Glutamatergic neuron (in vitro differentiated cells): ENCODE data around the gene CEP128. TPM values are rescaled to one million over a fixed set of nuclear protein-coding genes. Genes with fewer than 3 reads are reported as not detected.

ENCODE experiments used
- DNase-seq: peaks from one replicate; pipeline ENCODE4 v3.0.0; 2022
- H3K27ac Mint-ChIP-seq: one replicate; pipeline ENCODE4 v1.8.0; 2020; ENCODE audit warnings: mild to moderate bottlenecking, mixed read lengths, inconsistent platforms; ENCODE audit not compliant: unreplicated experiment
- H3K27me3 Mint-ChIP-seq: one replicate; pipeline ENCODE4 v1.8.0; 2020; ENCODE audit warnings: mild to moderate bottlenecking, moderate library complexity, mixed read lengths, inconsistent platforms; ENCODE audit not compliant: unreplicated experiment
- H3K36me3 Mint-ChIP-seq: one replicate; pipeline ENCODE4 v1.8.0; 2020; ENCODE audit warnings: mild to moderate bottlenecking, mixed read lengths, inconsistent platforms; ENCODE audit not compliant: unreplicated experiment
- H3K4me1 Mint-ChIP-seq: one replicate; pipeline ENCODE4 v1.8.0; 2020; ENCODE audit warnings: mild to moderate bottlenecking, low read depth, mixed read lengths, inconsistent platforms; ENCODE audit not compliant: unreplicated experiment
- H3K4me3 Mint-ChIP-seq: one replicate; pipeline ENCODE4 v1.8.0; 2020; ENCODE audit warnings: mild to moderate bottlenecking, mixed read lengths, inconsistent platforms; ENCODE audit not compliant: unreplicated experiment
- H3K9me3 Mint-ChIP-seq: one replicate; pipeline ENCODE4 v1.8.0; 2020; ENCODE audit warnings: mild to moderate bottlenecking, moderate library complexity, mixed read lengths, inconsistent platforms; ENCODE audit not compliant: unreplicated experiment
- CTCF ChIP-seq: fragments of 200-600 bp; sonication (generic); IDR thresholded peaks from one replicate; pipeline ENCODE4 v1.5.0; 2021; ENCODE audit not compliant: partially characterized antibody, unreplicated experiment
- total RNA-seq: library from RNA; stranded (reverse); fragmentation: NEBNext Ultra II Directional; extraction: Animal tissue kit (Norgen Biotek cat#: 25700); gene quantifications from one replicate; pipeline ENCODE4 v1.2.1, GENCODE V29; 2021; ENCODE audit not compliant: unreplicated experiment

Gene CEP128
- total RNA-seq, 1 donor from 2014 or later, result 38.5 TPM

GRCh38 chr14:80780500-80780899, 161.0 kb downstream of the CEP128 start:
- no peak for DNase-seq
- TF ChIP-seq CTCF, result no peak
- H3K36me3 Mint-ChIP-seq, result no peaks in the 10 kb centered on the region
- no peaks in the 10 kb centered on the region for H3K4me1 Mint-ChIP-seq
- H3K9me3 Mint-ChIP-seq, result no peaks in the 10 kb centered on the region
- no peak overlapping the region for H3K27ac Mint-ChIP-seq
- H3K4me3 Mint-ChIP-seq, result no peak overlapping the region
- no peaks in the 10 kb centered on the region for H3K27me3 Mint-ChIP-seq

GRCh38 chr14:80776657-80777056, 164.9 kb downstream of the CEP128 start:
- no peaks in the 10 kb centered on the region for H3K9me3 Mint-ChIP-seq
- H3K27ac Mint-ChIP-seq, result no peak overlapping the region
- no peaks in the 10 kb centered on the region for H3K27me3 Mint-ChIP-seq
- TF ChIP-seq CTCF, result no peak
- no peaks in the 10 kb centered on the region for H3K36me3 Mint-ChIP-seq
- DNase-seq, result no peak
- H3K4me3 Mint-ChIP-seq, result no peak overlapping the region
- H3K4me1 Mint-ChIP-seq, result no peaks in the 10 kb centered on the region

- Mint-ChIP-seq H3K4me1 (no peaks in the 10 kb centered on the region), H3K27ac (no peak overlapping the region), H3K27me3 (no peaks in the 10 kb centered on the region), H3K9me3 (no peaks in the 10 kb centered on the region), H3K36me3 (no peaks in the 10 kb centered on the region), H3K4me3 (no peak overlapping the region)
- DNase-seq, result no peak
- no peak for TF ChIP-seq CTCF
Measured at GRCh38 chr14:80776186-80776585, 165.4 kb downstream of the CEP128 start.

GRCh38 chr14:80772504-80772903, 169.0 kb downstream of the CEP128 start:
- H3K36me3 Mint-ChIP-seq, result no peaks in the 10 kb centered on the region
- H3K27ac Mint-ChIP-seq, result no peak overlapping the region
- H3K9me3 Mint-ChIP-seq, result no peaks in the 10 kb centered on the region
- no peaks in the 10 kb centered on the region for H3K27me3 Mint-ChIP-seq
- no peak for DNase-seq
- no peaks in the 10 kb centered on the region for H3K4me1 Mint-ChIP-seq
- no peak overlapping the region for H3K4me3 Mint-ChIP-seq
- TF ChIP-seq CTCF, result no peak

GRCh38 chr14:80771201-80771600, 170.3 kb downstream of the CEP128 start:
- DNase-seq, result no peak
- Mint-ChIP-seq H3K4me3 (no peak overlapping the region), H3K9me3 (no peaks in the 10 kb centered on the region), H3K36me3 (no peaks in the 10 kb centered on the region), H3K4me1 (no peaks in the 10 kb centered on the region), H3K27ac (no peak overlapping the region), H3K27me3 (no peaks in the 10 kb centered on the region)
- no peak for TF ChIP-seq CTCF
